Hepatocyte (in vitro differentiated cells): Measurements from ENCODE around the gene MIER1.
A peak's percentile ranks its signal among the peaks of the same experiment; 100 is the strongest.

ENCODE experiments used
- EZH2 ChIP-seq: fragments of 200-600 bp; sonication (generic); IDR thresholded peaks from 2 replicates; pipeline ENCODE4 v1.6.1; 2016; ENCODE audit warnings: antibody characterized with exemption, mild to moderate bottlenecking, borderline replicate concordance
- TF ChIP-seq, protein P1 (sequence below): fragments of 200-600 bp; sonication (generic); IDR thresholded peaks from 2 replicates; pipeline ENCODE4 v1.5.1; 2016; ENCODE audit warnings: antibody characterized with exemption, mild to moderate bottlenecking; ENCODE audit not compliant: poor library complexity

DNA sequence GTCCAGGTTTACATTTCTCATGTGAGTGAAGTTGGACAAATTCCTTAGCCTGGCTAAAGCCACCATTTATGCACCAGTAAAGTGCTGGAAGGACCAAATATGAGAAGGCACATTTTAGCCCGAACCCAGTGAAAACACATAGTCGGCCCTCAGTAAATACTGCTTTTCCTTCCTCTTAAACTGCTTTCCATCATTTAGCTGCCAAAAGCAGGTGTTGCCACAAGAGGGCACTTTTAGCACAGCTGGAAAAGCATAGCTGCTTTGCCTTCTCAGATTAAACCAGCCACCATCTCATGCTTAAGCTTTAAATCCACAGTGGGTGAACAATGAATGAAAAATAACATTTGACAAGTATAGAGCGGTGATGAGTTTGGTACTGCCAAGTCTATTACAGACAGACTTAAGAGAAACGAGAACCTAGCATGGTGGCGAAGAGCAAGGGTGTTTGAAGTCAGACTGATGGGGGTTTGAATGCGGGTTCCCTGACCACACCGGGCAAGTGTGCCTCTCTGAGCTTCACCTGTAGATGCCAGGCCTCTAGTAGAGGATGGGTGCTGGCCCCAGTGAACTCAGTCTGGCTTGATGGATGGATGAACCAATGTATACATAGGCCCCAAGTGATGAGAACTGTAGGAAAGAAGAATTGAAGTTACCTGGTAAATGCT, 71.4 kb downstream of the MIER1 start:
- TF ChIP-seq, protein P1, sequence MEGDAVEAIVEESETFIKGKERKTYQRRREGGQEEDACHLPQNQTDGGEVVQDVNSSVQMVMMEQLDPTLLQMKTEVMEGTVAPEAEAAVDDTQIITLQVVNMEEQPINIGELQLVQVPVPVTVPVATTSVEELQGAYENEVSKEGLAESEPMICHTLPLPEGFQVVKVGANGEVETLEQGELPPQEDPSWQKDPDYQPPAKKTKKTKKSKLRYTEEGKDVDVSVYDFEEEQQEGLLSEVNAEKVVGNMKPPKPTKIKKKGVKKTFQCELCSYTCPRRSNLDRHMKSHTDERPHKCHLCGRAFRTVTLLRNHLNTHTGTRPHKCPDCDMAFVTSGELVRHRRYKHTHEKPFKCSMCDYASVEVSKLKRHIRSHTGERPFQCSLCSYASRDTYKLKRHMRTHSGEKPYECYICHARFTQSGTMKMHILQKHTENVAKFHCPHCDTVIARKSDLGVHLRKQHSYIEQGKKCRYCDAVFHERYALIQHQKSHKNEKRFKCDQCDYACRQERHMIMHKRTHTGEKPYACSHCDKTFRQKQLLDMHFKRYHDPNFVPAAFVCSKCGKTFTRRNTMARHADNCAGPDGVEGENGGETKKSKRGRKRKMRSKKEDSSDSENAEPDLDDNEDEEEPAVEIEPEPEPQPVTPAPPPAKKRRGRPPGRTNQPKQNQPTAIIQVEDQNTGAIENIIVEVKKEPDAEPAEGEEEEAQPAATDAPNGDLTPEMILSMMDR, result peak; percentile 85
- TF ChIP-seq EZH2, result no peak
